ENCODE results near the gene DBNDD2.

Gene DBNDD2

DNA sequence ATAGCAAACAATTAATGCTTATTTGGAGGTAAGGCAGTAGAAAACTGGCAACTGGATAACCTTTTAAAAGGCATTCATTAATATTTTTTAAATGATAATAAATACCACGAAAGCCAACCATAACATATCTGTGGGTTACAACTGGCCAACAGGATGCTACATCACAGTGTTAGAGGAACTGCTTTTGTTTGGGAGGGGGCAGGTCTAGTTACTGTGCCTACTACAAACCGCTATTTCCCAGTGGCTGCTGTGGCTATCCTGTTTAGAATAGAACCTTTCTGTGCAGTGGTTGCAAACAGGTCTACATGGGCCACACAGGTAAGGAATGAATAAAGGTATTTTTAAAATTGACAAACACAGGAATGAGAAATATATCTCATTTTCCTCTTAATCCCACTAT is 8.8 kb downstream of the DBNDD2 start:
- TF ChIP-seq, protein P1, sequence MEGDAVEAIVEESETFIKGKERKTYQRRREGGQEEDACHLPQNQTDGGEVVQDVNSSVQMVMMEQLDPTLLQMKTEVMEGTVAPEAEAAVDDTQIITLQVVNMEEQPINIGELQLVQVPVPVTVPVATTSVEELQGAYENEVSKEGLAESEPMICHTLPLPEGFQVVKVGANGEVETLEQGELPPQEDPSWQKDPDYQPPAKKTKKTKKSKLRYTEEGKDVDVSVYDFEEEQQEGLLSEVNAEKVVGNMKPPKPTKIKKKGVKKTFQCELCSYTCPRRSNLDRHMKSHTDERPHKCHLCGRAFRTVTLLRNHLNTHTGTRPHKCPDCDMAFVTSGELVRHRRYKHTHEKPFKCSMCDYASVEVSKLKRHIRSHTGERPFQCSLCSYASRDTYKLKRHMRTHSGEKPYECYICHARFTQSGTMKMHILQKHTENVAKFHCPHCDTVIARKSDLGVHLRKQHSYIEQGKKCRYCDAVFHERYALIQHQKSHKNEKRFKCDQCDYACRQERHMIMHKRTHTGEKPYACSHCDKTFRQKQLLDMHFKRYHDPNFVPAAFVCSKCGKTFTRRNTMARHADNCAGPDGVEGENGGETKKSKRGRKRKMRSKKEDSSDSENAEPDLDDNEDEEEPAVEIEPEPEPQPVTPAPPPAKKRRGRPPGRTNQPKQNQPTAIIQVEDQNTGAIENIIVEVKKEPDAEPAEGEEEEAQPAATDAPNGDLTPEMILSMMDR (conservative IDR thresholded peaks at IDR 0.05; ENCODE audit: low read depth, low read length): no peak
- peak overlapping the region; percentile 94 for H3K4me3 ChIP-seq (ENCODE audit: low read length)
- no peak for DNase-seq (ENCODE audit: low read depth)

DNA sequence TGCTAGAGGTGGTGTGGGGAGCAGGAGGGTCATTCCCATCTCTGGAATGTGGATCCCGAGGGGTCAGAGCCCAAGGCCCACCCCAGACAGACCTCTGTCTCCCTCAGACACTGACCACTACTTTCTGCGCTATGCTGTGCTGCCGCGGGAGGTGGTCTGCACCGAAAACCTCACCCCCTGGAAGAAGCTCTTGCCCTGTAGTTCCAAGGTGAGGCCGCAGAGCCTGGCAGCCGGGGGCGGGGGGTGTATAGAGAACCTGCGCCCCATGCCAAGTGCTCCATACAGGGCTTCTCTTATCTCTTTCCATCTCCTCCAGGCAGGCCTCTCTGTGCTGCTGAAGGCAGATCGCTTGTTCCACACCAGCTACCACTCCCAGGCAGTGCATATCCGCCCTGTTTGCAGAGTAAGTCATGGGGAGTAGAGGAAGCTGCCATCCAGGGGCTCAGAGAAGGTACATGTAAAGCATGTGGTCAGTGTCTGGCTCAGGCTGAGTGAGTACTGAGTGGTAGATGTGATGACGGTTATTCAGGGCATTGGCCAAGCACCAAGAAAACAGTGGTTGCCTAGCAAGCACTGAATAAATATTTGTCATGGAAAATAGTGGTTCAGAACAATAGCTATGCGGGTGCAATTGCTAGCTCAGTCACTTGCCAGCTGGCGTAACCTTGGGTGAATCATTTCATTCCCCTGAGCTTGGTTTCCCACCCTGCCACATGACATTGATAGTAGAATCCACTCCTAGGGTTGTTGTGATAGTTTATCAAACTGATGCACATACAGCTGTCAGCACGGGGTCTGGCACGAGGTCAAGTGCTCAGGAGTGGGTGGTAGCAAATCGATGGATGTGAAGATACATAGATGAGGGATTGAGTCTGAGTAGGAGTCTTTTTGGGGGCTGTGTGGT is 11.4 kb downstream of the DBNDD2 start:
- no peak overlapping the region for H3K4me3 ChIP-seq (ENCODE audit: low read length)
- TF ChIP-seq, protein P1 (conservative IDR thresholded peaks at IDR 0.05; ENCODE audit: low read depth, low read length): no peak
- DNase-seq (ENCODE audit: low read depth): no peak

DNA sequence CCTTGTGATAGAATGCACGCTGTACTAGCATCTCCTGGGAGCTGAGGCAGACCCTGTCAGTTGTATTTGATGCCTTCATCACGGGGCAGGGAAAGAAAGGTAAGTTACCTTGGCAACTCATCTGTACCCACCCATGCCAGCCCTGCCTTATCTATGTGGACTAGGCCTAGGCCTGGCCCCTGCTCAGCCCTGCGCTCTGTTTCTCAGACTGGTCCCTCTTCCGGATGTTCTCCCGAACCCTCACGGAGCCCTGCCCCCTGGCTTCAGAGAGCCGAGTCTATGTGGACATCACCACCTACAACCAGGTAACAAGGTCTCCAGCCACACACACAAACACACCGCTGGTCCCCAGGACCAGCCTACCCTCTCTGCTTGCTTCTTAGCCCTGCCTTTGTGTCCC is 12.0 kb downstream of the DBNDD2 start:
- no peak overlapping the region for H3K4me3 ChIP-seq (ENCODE audit: low read length)
- TF ChIP-seq, protein P1 (conservative IDR thresholded peaks at IDR 0.05; ENCODE audit: low read depth, low read length): no peak
- DNase-seq (ENCODE audit: low read depth): no peak

DNA sequence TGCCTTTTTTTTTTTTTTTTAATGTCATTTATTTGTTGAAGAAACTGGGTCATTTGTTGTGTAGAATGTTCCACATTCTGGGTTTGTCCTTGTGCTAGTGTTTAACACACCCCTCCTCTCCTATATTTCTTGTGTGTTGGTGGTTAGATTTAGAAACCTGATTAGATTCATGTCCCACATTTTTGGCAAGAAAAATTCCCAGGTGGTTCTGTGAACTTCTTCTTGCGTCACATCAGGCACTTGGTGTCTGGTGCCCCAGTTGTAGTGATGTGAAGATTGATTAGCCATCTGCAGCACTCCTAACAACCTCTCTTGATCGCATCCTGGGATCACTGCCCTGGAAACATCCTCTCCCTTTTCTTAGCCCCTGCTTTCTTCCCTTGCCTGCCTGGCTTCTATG is 15.6 kb downstream of the DBNDD2 start:
- TF ChIP-seq, protein P1 (conservative IDR thresholded peaks at IDR 0.05; ENCODE audit: low read depth, low read length): no peak
- DNase-seq (ENCODE audit: low read depth): no peak
- no peak overlapping the region for H3K4me3 ChIP-seq (ENCODE audit: low read length)

DNA sequence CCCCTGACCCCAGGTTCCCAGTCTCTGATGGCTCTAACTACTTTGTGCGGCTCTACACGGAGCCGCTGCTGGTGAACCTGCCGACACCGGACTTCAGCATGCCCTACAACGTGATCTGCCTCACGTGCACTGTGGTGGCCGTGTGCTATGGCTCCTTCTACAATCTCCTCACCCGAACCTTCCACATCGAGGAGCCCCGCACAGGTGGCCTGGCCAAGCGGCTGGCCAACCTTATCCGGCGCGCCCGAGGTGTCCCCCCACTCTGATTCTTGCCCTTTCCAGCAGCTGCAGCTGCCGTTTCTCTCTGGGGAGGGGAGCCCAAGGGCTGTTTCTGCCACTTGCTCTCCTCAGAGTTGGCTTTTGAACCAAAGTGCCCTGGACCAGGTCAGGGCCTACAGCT is 17.5 kb downstream of the DBNDD2 start:
- no peak for DNase-seq (ENCODE audit: low read depth)
- TF ChIP-seq, protein P1 (conservative IDR thresholded peaks at IDR 0.05; ENCODE audit: low read depth, low read length): no peak
- no peak overlapping the region for H3K4me3 ChIP-seq (ENCODE audit: low read length)

DNA sequence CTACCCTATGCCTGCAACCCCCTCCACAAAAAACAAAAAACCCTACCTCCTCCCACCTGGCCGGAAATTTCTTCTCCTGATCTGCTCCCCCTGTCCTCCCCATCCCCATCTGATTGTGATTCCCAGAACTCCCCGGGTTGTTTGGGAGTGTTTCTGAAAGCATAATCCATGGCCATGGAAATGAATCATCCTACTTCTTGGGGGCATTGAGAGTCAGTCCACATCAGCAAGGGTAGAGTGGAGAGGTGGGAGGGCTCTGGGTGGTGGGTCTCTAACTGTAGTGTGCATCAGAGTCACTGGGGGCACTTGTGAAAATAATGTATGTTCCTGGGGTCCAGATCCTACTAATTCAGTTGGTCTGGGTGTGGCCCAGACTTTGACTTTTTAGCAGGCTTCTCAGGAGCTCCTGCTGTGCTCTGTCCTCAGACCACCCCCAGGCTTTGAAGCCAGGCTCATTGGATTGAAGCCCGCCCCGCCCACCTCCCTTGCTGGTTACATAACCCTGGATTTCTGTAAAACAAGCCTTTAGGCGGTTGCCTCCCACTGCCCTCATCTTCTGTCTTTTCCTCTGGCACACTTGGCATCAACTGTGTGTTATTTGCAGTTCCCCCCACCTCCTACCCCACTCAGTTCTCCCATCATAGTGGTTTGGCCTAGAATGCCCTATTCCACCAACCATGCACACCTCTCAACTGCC is 18.4 kb downstream of the DBNDD2 start:
- H3K4me3 ChIP-seq (ENCODE audit: low read length): no peak overlapping the region
- TF ChIP-seq, protein P1 (conservative IDR thresholded peaks at IDR 0.05; ENCODE audit: low read depth, low read length): no peak
- DNase-seq (ENCODE audit: low read depth): no peak
